Suprapubic skin (tissue), 4 donors: Measurements from ENCODE around the gene XCL2. TPM values are rescaled to one million over a fixed set of nuclear protein-coding genes. Genes with fewer than 3 reads are reported as not detected.

Source experiments
- DNase-seq, 2 donors: peaks; one replicate each; pipeline ENCODE4 v3.0.0-alpha.2; 2019; ENCODE audit warnings: low spot score in 2 of 2
- H3K27ac ChIP-seq: fragments of 200-600 bp; sonication (generic); one replicate; pipeline ENCODE4 v1.5.1; 2019
- H3K27me3 ChIP-seq: fragments of 200-600 bp; sonication (generic); one replicate; pipeline ENCODE4 v1.5.1; 2019
- H3K36me3 ChIP-seq: fragments of 200-600 bp; sonication (generic); one replicate; pipeline ENCODE4 v1.5.1; 2019
- H3K4me1 ChIP-seq: fragments of 200-600 bp; sonication (generic); one replicate; pipeline ENCODE4 v1.5.1; 2019
- H3K4me3 ChIP-seq: fragments of 200-600 bp; sonication (generic); one replicate; pipeline ENCODE4 v1.5.1; 2019; ENCODE audit warnings: mild to moderate bottlenecking
- H3K9me3 ChIP-seq: fragments of 200-600 bp; sonication (generic); one replicate; pipeline ENCODE4 v1.5.1; 2019
- CTCF ChIP-seq, 2 donors: fragments of 200-600 bp in 1 of 2; fragments of 450-650 bp in 1 of 2; sonication (generic) in 1 of 2; IDR thresholded peaks; one replicate each; pipeline ENCODE4 v1.5.1; 2016 to 2019; ENCODE audit warnings: antibody characterized with exemption in 2 of 2, mild to moderate bottlenecking in 1 of 2, moderate library complexity in 1 of 2
- EP300 ChIP-seq: sonication (generic); formaldehyde crosslinking; IDR thresholded peaks from one replicate; pipeline ENCODE4 v1.6.1; 2017; ENCODE audit warnings: antibody characterized with exemption
- POLR2A ChIP-seq, 2 donors: fragments of 450-650 bp; IDR thresholded peaks; one replicate each; pipeline ENCODE4 v1.6.1; 2017; ENCODE audit warnings: antibody characterized with exemption in 2 of 2, mild to moderate bottlenecking in 2 of 2, moderate library complexity in 2 of 2
- POLR2AphosphoS5 ChIP-seq, 3 donors: sonication (generic); formaldehyde crosslinking; IDR thresholded peaks; one replicate each; pipeline ENCODE4 v1.6.1; 2017; ENCODE audit warnings: antibody characterized with exemption in 3 of 3
- WGBS: methylation state at CpG from one replicate; pipeline ENCODE4 v1.1.5; 2018; 5-methylcytosine and 5-hydroxymethylcytosine counted together
- total RNA-seq, 4 donors: library from RNA; depleted of rRNA; stranded (reverse); fragments of >200 nt; gene quantifications; one replicate each; pipeline ENCODE4 v1.1.0, GENCODE V29; 2016

The XCL2 gene
- total RNA-seq, 4 donors from 2014 or later, result not detected

- Histone ChIP-seq H3K4me3 (no peak overlapping the region), H3K36me3 (no peaks in the 10 kb centered on the region), H3K9me3 (peaks cover 4% of the 10 kb centered on the region), H3K4me1 (no peaks in the 10 kb centered on the region), H3K27ac (no peak overlapping the region), H3K27me3 (no peaks in the 10 kb centered on the region)
- no peak for TF ChIP-seq EP300
- no peak for TF ChIP-seq CTCF (IDR thresholded peaks at IDR 0.05)
- TF ChIP-seq POLR2AphosphoS5 (IDR thresholded peaks at IDR 0.05), result no peak
- no peak for TF ChIP-seq POLR2A (IDR thresholded peaks at IDR 0.05)
- no peak for DNase-seq
- 50% methylated on average over 6 of the region's 6 CpGs for WGBS
These were observed 23.6 kb downstream of the XCL2 start for GRCh38 chr1:168520052-168520751.

- Histone ChIP-seq H3K4me3 (no peak overlapping the region), H3K36me3 (no peaks in the 10 kb centered on the region), H3K27ac (no peak overlapping the region), H3K27me3 (no peaks in the 10 kb centered on the region), H3K9me3 (peaks cover 3% of the 10 kb centered on the region), H3K4me1 (no peaks in the 10 kb centered on the region)
- 70% methylated on average over 1 of the region's 1 CpG for WGBS
- no peak for DNase-seq
- no peak for TF ChIP-seq EP300
- TF ChIP-seq CTCF (IDR thresholded peaks at IDR 0.05), result no peak
- TF ChIP-seq POLR2A (IDR thresholded peaks at IDR 0.05), result no peak
- no peak for TF ChIP-seq POLR2AphosphoS5 (IDR thresholded peaks at IDR 0.05)
These were observed 25.0 kb downstream of the XCL2 start for GRCh38 chr1:168518813-168519212.

GRCh38 chr1:168518201-168518689, 25.6 kb downstream of the XCL2 start:
- H3K4me3 ChIP-seq, result no peak overlapping the region
- no peak for TF ChIP-seq POLR2A (IDR thresholded peaks at IDR 0.05)
- no peak for TF ChIP-seq POLR2AphosphoS5 (IDR thresholded peaks at IDR 0.05)
- TF ChIP-seq EP300, result no peak
- no peak for TF ChIP-seq CTCF (IDR thresholded peaks at IDR 0.05)
- H3K36me3 ChIP-seq, result no peaks in the 10 kb centered on the region
- H3K9me3 ChIP-seq, result no peaks in the 10 kb centered on the region
- no peaks in the 10 kb centered on the region for H3K4me1 ChIP-seq
- WGBS, result 74% methylated on average over 4 of the region's 4 CpGs
- no peak for DNase-seq
- no peaks in the 10 kb centered on the region for H3K27me3 ChIP-seq
- no peak overlapping the region for H3K27ac ChIP-seq

- Histone ChIP-seq H3K4me1 (no peaks in the 10 kb centered on the region), H3K27me3 (no peaks in the 10 kb centered on the region), H3K4me3 (no peak overlapping the region), H3K27ac (no peak overlapping the region), H3K36me3 (no peaks in the 10 kb centered on the region), H3K9me3 (no peaks in the 10 kb centered on the region)
- TF ChIP-seq CTCF (IDR thresholded peaks at IDR 0.05), result no peak
- no peak for TF ChIP-seq POLR2A (IDR thresholded peaks at IDR 0.05)
- no peak for TF ChIP-seq EP300
- TF ChIP-seq POLR2AphosphoS5 (IDR thresholded peaks at IDR 0.05), result no peak
- 87% methylated on average over 2 of the region's 2 CpGs for WGBS
- DNase-seq, result no peak
These were observed 29.3 kb downstream of the XCL2 start for GRCh38 chr1:168514455-168514854.

GRCh38 chr1:168513656-168514404, 30.0 kb downstream of the XCL2 start:
- 75% methylated on average over 9 of the region's 9 CpGs for WGBS
- TF ChIP-seq POLR2AphosphoS5 (IDR thresholded peaks at IDR 0.05) (no peak), CTCF (IDR thresholded peaks at IDR 0.05) (no peak), EP300 (no peak), POLR2A (IDR thresholded peaks at IDR 0.05) (no peak)
- Histone ChIP-seq H3K4me3 (no peak overlapping the region), H3K36me3 (no peaks in the 10 kb centered on the region), H3K27ac (no peak overlapping the region), H3K9me3 (no peaks in the 10 kb centered on the region), H3K4me1 (no peaks in the 10 kb centered on the region), H3K27me3 (no peaks in the 10 kb centered on the region)
- DNase-seq, result no peak
